HPDE6-E6E7 (cell line): ENCODE data around the gene LUZP1.

Experiments used
- DNase-seq: peaks from one replicate; pipeline ENCODE4 v3.0.0; 2011; ENCODE audit warnings: missing footprints; ENCODE audit errors: extremely low spot score

LUZP1 gene

GRCh38 chr1:23188936-23189452 lies 20.3 kb upstream of the LUZP1 start:
- peak; percentile 71 for DNase-seq

GRCh38 chr1:23188434-23188884 lies 19.8 kb upstream of the LUZP1 start:
- no peak for DNase-seq

GRCh38 chr1:23187637-23188036 lies 19.0 kb upstream of the LUZP1 start:
- DNase-seq = no peak

GRCh38 chr1:23185381-23185780 lies 16.7 kb upstream of the LUZP1 start:
- DNase-seq = no peak

GRCh38 chr1:23184212-23184934 lies 15.7 kb upstream of the LUZP1 start:
- no peak for DNase-seq

GRCh38 chr1:23179862-23180261 lies 11.2 kb upstream of the LUZP1 start:
- DNase-seq = no peak

GRCh38 chr1:23178950-23179349 lies 10.3 kb upstream of the LUZP1 start:
- DNase-seq = peak; percentile 33

GRCh38 chr1:23178414-23178813 lies 9.8 kb upstream of the LUZP1 start:
- no peak for DNase-seq

- DNase-seq = peak; percentile 67
These were observed 9.1 kb upstream of the LUZP1 start for GRCh38 chr1:23177438-23178380.

GRCh38 chr1:23177031-23177430 lies 8.4 kb upstream of the LUZP1 start:
- no peak for DNase-seq

- no peak for DNase-seq
These were observed 5.9 kb upstream of the LUZP1 start for GRCh38 chr1:23174426-23175110.

- no peak for DNase-seq
These were observed 2.6 kb upstream of the LUZP1 start for GRCh38 chr1:23171181-23171755.

- DNase-seq = peak; percentile 57
These were observed 1.2 kb upstream of the LUZP1 start for GRCh38 chr1:23169727-23170335.

- DNase-seq = no peak
These were observed 529 bp upstream of the LUZP1 start for GRCh38 chr1:23169195-23169575.

- DNase-seq = no peak
These were observed 594 bp downstream of the LUZP1 start for GRCh38 chr1:23168079-23168444.

- DNase-seq = peak; percentile 65
These were observed 1.1 kb downstream of the LUZP1 start for GRCh38 chr1:23167353-23168078.

GRCh38 chr1:23166854-23167253 lies 1.8 kb downstream of the LUZP1 start:
- DNase-seq = no peak

- no peak for DNase-seq
These were observed 5.3 kb downstream of the LUZP1 start for GRCh38 chr1:23163395-23163794.

GRCh38 chr1:23159963-23160877 lies 8.4 kb downstream of the LUZP1 start:
- no peak for DNase-seq

GRCh38 chr1:23156940-23157339 lies 11.7 kb downstream of the LUZP1 start:
- no peak for DNase-seq
